CD1c-positive myeloid dendritic cell (primary cell): ENCODE measurements around the gene PANK1.

Source experiments
- DNase-seq: peaks from one replicate; pipeline ENCODE4 v3.0.0-alpha.2; 2016; ENCODE audit errors: extremely low spot score

The PANK1 gene

GRCh38 chr10:89535171-89536012 lies 109.7 kb downstream of the PANK1 start, which contains the start of gene SLC16A12:
SLC16A12 (minus strand) TSS chr10:89535594; CDS start chr10:89462578, 73,016 bp downstream.
- no peak for DNase-seq

- DNase-seq: no peak
Observed at GRCh38 chr10:89534826-89535166, 110.2 kb downstream of the PANK1 start.
